PC-3 (cell line): Measurements from ENCODE around the gene FPGS. TPM values are rescaled to one million over a fixed set of nuclear protein-coding genes. Genes with fewer than 3 reads are reported as not detected.

Experiments used
- ATAC-seq: fragments of 200-7000 bp; cut with Tn5 transposase; 2 replicates; pipeline ENCODE4 v1.9.1; 2020; ENCODE audit warnings: mild to moderate bottlenecking, moderate library complexity
- BruUV-seq: library from RNA; stranded (reverse); fragments of 400-500 nt; replicated peaks from 2 replicates; lab custom pipeline; 2021; lab: Mats Ljungman, UMichigan
- CTCF ChIA-PET: fragments of 300-600 bp; sonication (Branson Sonifier 250); formaldehyde crosslinking; loops from one replicate; lab custom pipeline; 2022; ENCODE audit warnings: antibody characterized with exemption; lab: Charles Lee
- POLR2A ChIA-PET: fragments of 300-600 bp; sonication (Branson Sonifier 250); formaldehyde crosslinking; loops from one replicate; lab custom pipeline; 2022; ENCODE audit warnings: antibody characterized with exemption; ENCODE audit not compliant: unreplicated experiment; lab: Charles Lee
- DNase-seq: peaks from one replicate; pipeline ENCODE4 v3.0.0-alpha.2; 2015
- H2AFZ ChIP-seq: fragments of 300-600 bp; sonication (generic); 2 replicates; pipeline ENCODE4 v1.6.0; 2016; ENCODE audit warnings: antibody characterized with exemption, low read length
- H3F3A ChIP-seq: fragments of 300-600 bp; sonication (generic); one replicate; pipeline ENCODE4 v1.6.0; 2017; ENCODE audit warnings: antibody characterized with exemption, low read length, control low read depth, mild to moderate bottlenecking; ENCODE audit not compliant: unreplicated experiment
- H3K27ac ChIP-seq: fragments of 300-600 bp; sonication (generic); 2 replicates; pipeline ENCODE4 v1.5.1; 2016; ENCODE audit warnings: mild to moderate bottlenecking, low read length
- H3K27me3 ChIP-seq: fragments of 300-600 bp; sonication (generic); 2 replicates; pipeline ENCODE4 v1.6.1; 2016; ENCODE audit warnings: low read length, mixed read lengths
- H3K36me3 ChIP-seq: fragments of 300-600 bp; sonication (generic); 2 replicates; pipeline ENCODE4 v1.6.1; 2016; ENCODE audit warnings: low read depth, mixed run types, low read length, mixed read lengths
- H3K4me1 ChIP-seq: fragments of 300-600 bp; sonication (generic); 2 replicates; pipeline ENCODE4 v1.5.1; 2016; ENCODE audit warnings: low read length; ENCODE audit not compliant: insufficient read depth
- H3K4me2 ChIP-seq: fragments of 300-600 bp; sonication (generic); 2 replicates; pipeline ENCODE4 v1.6.0; 2016; ENCODE audit warnings: low read length
- H3K4me3 ChIP-seq: fragments of 300-600 bp; sonication (generic); 2 replicates; pipeline ENCODE4 v1.5.1; 2016; ENCODE audit warnings: mild to moderate bottlenecking, low read length, mixed read lengths
- H3K79me2 ChIP-seq: fragments of 300-600 bp; sonication (generic); 2 replicates; pipeline ENCODE4 v1.6.1; 2017; ENCODE audit warnings: low read length, mixed read lengths
- H3K9ac ChIP-seq: fragments of 300-600 bp; sonication (generic); 2 replicates; pipeline ENCODE4 v1.6.0; 2016; ENCODE audit warnings: mild to moderate bottlenecking, low read length
- H3K9me2 ChIP-seq: fragments of 300-600 bp; sonication (generic); replicated peaks from 2 replicates; pipeline ENCODE4 v1.6.1; 2016; ENCODE audit warnings: mixed run types, low read length, mixed read lengths
- H3K9me3 ChIP-seq: fragments of 300-600 bp; sonication (generic); 2 replicates; pipeline ENCODE4 v1.6.1; 2016; ENCODE audit warnings: low read length, mixed read lengths
- H4K20me1 ChIP-seq: fragments of 300-600 bp; sonication (generic); 2 replicates; pipeline ENCODE4 v1.6.1; 2016; ENCODE audit warnings: low read length, mixed read lengths
- CTCF ChIP-seq: fragments of 300-600 bp; sonication (generic); conservative IDR thresholded peaks from 2 replicates; pipeline ENCODE4 v1.5.1; 2017; ENCODE audit warnings: antibody characterized with exemption, low read depth, mild to moderate bottlenecking, low read length
- EZH2 ChIP-seq: fragments of 300-600 bp; sonication (generic); IDR thresholded peaks from one replicate; pipeline ENCODE4 v1.6.1; 2017; ENCODE audit warnings: antibody characterized with exemption, mild to moderate bottlenecking, low read length; ENCODE audit not compliant: unreplicated experiment
- EZH2phosphoT487 ChIP-seq: fragments of 300-600 bp; sonication (generic); IDR thresholded peaks from 2 replicates; pipeline ENCODE4 v1.6.1; 2018; ENCODE audit warnings: mild to moderate bottlenecking, antibody characterized with exemption, low read length, borderline replicate concordance
- intact Hi-C: fragments of 100-400 bp; cut with micrococcal nuclease; formaldehyde crosslinking; loops from 2 replicates; pipeline ENCODE4 v1.9.0; 2023
- total RNA-seq: library from RNA; depleted of rRNA; stranded (reverse); fragments of >200 nt; gene quantifications from 2 replicates; pipeline ENCODE4 v1.2.3, GENCODE V29; 2014

FPGS gene
- total RNA-seq, 1 experiment from 2014 or later: 78.5 TPM

- Histone ChIP-seq H3F3A (no peaks in the 10 kb centered on the region), H3K79me2 (no peaks in the 10 kb centered on the region), H3K9me2 (no peaks in the 10 kb centered on the region), H2AFZ (peak overlapping the region; percentile 63), H3K36me3 (no peaks in the 10 kb centered on the region), H3K4me3 (peak overlapping the region; percentile 48; the same call in 1 of the 2 replicates), H3K27me3 (no peaks in the 10 kb centered on the region), H3K27ac (no peak overlapping the region), H3K9ac (no peak overlapping the region), H3K9me3 (no peaks in the 10 kb centered on the region), H3K4me2 (peak overlapping the region; percentile 74), H3K4me1 (0 out of 2 replicates have a peak, but pooled peaks cover 3% of the 10 kb centered on the region), H4K20me1 (no peaks in the 10 kb centered on the region)
- no TSS peak for BruUV-seq
- TF ChIP-seq EZH2phosphoT487 (no peak), CTCF (no peak), EZH2 (no peak)
- intact Hi-C loops: no loop called here
- ChIA-PET POLR2A (no interaction called here), CTCF (no interaction called here)
- DNase-seq: peak; percentile 36
- peak; percentile 80 for ATAC-seq
Observed at GRCh38 chr9:127828262-127829031, 25.8 kb downstream of the FPGS start.

GRCh38 chr9:127829205-127829906 lies 26.7 kb downstream of the FPGS start:
- no peak overlapping the region for H3K9ac ChIP-seq
- no peak overlapping the region for H3K4me3 ChIP-seq
- H2AFZ ChIP-seq: no peak overlapping the region
- CTCF ChIA-PET: no interaction called here
- H4K20me1 ChIP-seq: no peaks in the 10 kb centered on the region
- H3K4me1 ChIP-seq: 0 out of 2 replicates have a peak, but pooled peaks cover 3% of the 10 kb centered on the region
- no peaks in the 10 kb centered on the region for H3K79me2 ChIP-seq
- no peak overlapping the region for H3K27ac ChIP-seq
- POLR2A ChIA-PET: no interaction called here
- no peak overlapping the region for H3K4me2 ChIP-seq
- DNase-seq (no peak), ATAC-seq (no peak)
- H3F3A ChIP-seq: no peaks in the 10 kb centered on the region
- no peaks in the 10 kb centered on the region for H3K27me3 ChIP-seq
- no peaks in the 10 kb centered on the region for H3K9me2 ChIP-seq
- no TSS peak for BruUV-seq
- no peaks in the 10 kb centered on the region for H3K9me3 ChIP-seq
- no peak for TF ChIP-seq EZH2
- TF ChIP-seq CTCF: no peak
- no peak for TF ChIP-seq EZH2phosphoT487
- intact Hi-C loops: no loop called here
- H3K36me3 ChIP-seq: no peaks in the 10 kb centered on the region

- Histone ChIP-seq H3K79me2 (no peaks in the 10 kb centered on the region), H3K27me3 (no peaks in the 10 kb centered on the region), H3K4me3 (no peak overlapping the region), H3K27ac (no peak overlapping the region), H4K20me1 (no peaks in the 10 kb centered on the region), H3F3A (no peaks in the 10 kb centered on the region), H3K9me3 (no peaks in the 10 kb centered on the region), H3K36me3 (no peaks in the 10 kb centered on the region), H2AFZ (no peak overlapping the region), H3K4me1 (0 out of 2 replicates have a peak, but pooled peaks cover 3% of the 10 kb centered on the region), H3K9me2 (no peaks in the 10 kb centered on the region), H3K4me2 (no peak overlapping the region), H3K9ac (no peak overlapping the region)
- intact Hi-C loops: no loop called here
- ATAC-seq (no peak), DNase-seq (no peak)
- POLR2A ChIA-PET: no interaction called here
- no peak for TF ChIP-seq CTCF
- CTCF ChIA-PET: no interaction called here
- no TSS peak for BruUV-seq
Observed at GRCh38 chr9:127832248-127832647, 29.6 kb downstream of the FPGS start.
